Endothelial cell of umbilical vein (primary cell): ENCODE results near the gene PDE7B. TPM values are rescaled to one million over a fixed set of nuclear protein-coding genes. Genes with fewer than 3 reads are reported as not detected.

Experiments used
- BruUV-seq: library from RNA; stranded (reverse); fragments of 400-500 nt; replicated peaks from 2 replicates; lab custom pipeline; 2021; lab: Mats Ljungman, UMichigan
- CTCF ChIA-PET: fragments of 300-600, 350-600 bp; sonication (Branson Sonifier 250); formaldehyde crosslinking; loops from one replicate; lab custom pipeline; 2021; ENCODE audit warnings: antibody characterized with exemption, inconsistent platforms; lab: Charles Lee
- POLR2A ChIA-PET: fragments of 300-600, 350-600 bp; sonication (Branson Sonifier 250); formaldehyde crosslinking; loops from one replicate; lab custom pipeline; 2021; ENCODE audit warnings: antibody characterized with exemption, inconsistent platforms; lab: Charles Lee
- DNase-seq: peaks from one replicate; pipeline ENCODE4 v3.0.0-alpha.2; 2011; ENCODE audit warnings: low read depth, low spot score
- FAIRE-seq: peaks from 2 replicates; lab custom pipeline; 2011; peaks lifted over from hg19 to GRCh38; lab: Jason Lieb, UNC
- H2AFZ ChIP-seq: 2 replicates; pipeline ENCODE4 v1.6.0; 2012; ENCODE audit warnings: low read depth, low read length, control low read depth, inconsistent platforms
- H3K27ac ChIP-seq: 2 replicates; pipeline ENCODE4 v1.5.1; 2011; ENCODE audit warnings: low read depth, mild to moderate bottlenecking, control low read depth, low read length, moderate library complexity; ENCODE audit not compliant: insufficient read depth
- H3K27me3 ChIP-seq, 2 experiments: 2 replicates each; pipeline versions ENCODE4 v1.6.0 to v1.6.1; 2011; ENCODE audit warnings: low read length in 2 of 2, mixed read lengths in 1 of 2; ENCODE audit not compliant: control insufficient read depth in 2 of 2, insufficient read depth in 2 of 2
- H3K36me3 ChIP-seq, 2 experiments: 2 replicates in 1 of 2; 3 replicates in 1 of 2; pipeline ENCODE4 v1.5.1; 2011; ENCODE audit warnings: low read length in 2 of 2, mild to moderate bottlenecking in 1 of 2, moderate library complexity in 1 of 2; ENCODE audit not compliant: control insufficient read depth in 2 of 2, insufficient read depth in 2 of 2; ENCODE audit errors: extremely low read depth in 1 of 2
- H3K4me1 ChIP-seq: 3 replicates; pipeline ENCODE4 v1.5.1; 2011; ENCODE audit warnings: mild to moderate bottlenecking, low read length; ENCODE audit not compliant: control insufficient read depth, insufficient read depth; ENCODE audit errors: extremely low read depth
- H3K4me2 ChIP-seq: 2 replicates; pipeline ENCODE4 v1.6.1; 2011; ENCODE audit warnings: low read length, control low read depth, mixed read lengths; ENCODE audit not compliant: insufficient read depth
- H3K4me3 ChIP-seq, 3 experiments: fragments of 200-600 bp in 1 of 3; sonication (generic), shearing (Covaris generic) in 1 of 3; replicated peaks in 1 of 3; 2 replicates each; pipeline ENCODE4 v1.5.1; 2011 to 2016; ENCODE audit warnings: control low read depth in 3 of 3, low read length in 3 of 3, mild to moderate bottlenecking in 2 of 3, inconsistent platforms in 1 of 3, low read depth in 1 of 3, moderate library complexity in 1 of 3; ENCODE audit not compliant: insufficient read depth in 1 of 3
- H3K79me2 ChIP-seq: 2 replicates; pipeline ENCODE4 v1.6.0; 2012; ENCODE audit warnings: low read length, inconsistent platforms; ENCODE audit not compliant: control insufficient read depth, insufficient read depth
- H3K9ac ChIP-seq: replicated peaks from 2 replicates; pipeline ENCODE3; 2011; ENCODE audit warnings: low read length, control low read depth; ENCODE audit not compliant: insufficient read depth; ENCODE audit errors: extremely low read depth
- H3K9me1 ChIP-seq: replicated peaks from 3 replicates; pipeline ENCODE4 v1.6.0; 2011; ENCODE audit warnings: mild to moderate bottlenecking, low read length; ENCODE audit not compliant: control insufficient read depth, insufficient read depth; ENCODE audit errors: extremely low read depth
- H3K9me3 ChIP-seq: replicated peaks from 2 replicates; pipeline ENCODE4 v1.5.1; 2012; ENCODE audit warnings: low read length, inconsistent platforms; ENCODE audit not compliant: control insufficient read depth, insufficient read depth
- H4K20me1 ChIP-seq: replicated peaks from 2 replicates; pipeline ENCODE3; 2011; ENCODE audit warnings: mild to moderate bottlenecking, low read length; ENCODE audit not compliant: control insufficient read depth, insufficient read depth; ENCODE audit errors: extremely low read depth
- FOS ChIP-seq: IDR thresholded peaks from 2 replicates; pipeline ENCODE4 v1.6.1; 2011; ENCODE audit warnings: mild to moderate bottlenecking, low read length, moderate library complexity, borderline replicate concordance; ENCODE audit not compliant: insufficient read depth
- GATA2 ChIP-seq: IDR thresholded peaks from 2 replicates; pipeline ENCODE4 v1.7.0; 2011; ENCODE audit warnings: low read depth, mild to moderate bottlenecking, moderate library complexity, mixed read lengths, low read length; ENCODE audit not compliant: insufficient read length, insufficient read depth
- JUN ChIP-seq: IDR thresholded peaks from 2 replicates; pipeline ENCODE4 v1.6.1; 2011; ENCODE audit warnings: borderline replicate concordance, low read depth; ENCODE audit not compliant: insufficient read length, insufficient read depth
- MYC ChIP-seq: IDR thresholded peaks from one replicate; pipeline ENCODE4 v1.6.1; 2011; ENCODE audit warnings: mild to moderate bottlenecking, low read depth, low read length
- POLR2A ChIP-seq: IDR thresholded peaks from 2 replicates; pipeline ENCODE4 v1.6.1; 2012; ENCODE audit warnings: low read depth, mild to moderate bottlenecking, control low read depth, low read length
- dilution Hi-C: fragments of 300-500 bp; cut with MboI; formaldehyde crosslinking; loops from one replicate; pipeline ENCODE4 v1.15.0; 2019; ENCODE audit warnings: low sequenced_read_pairs; ENCODE audit not compliant: extremely low pct_ligation_motif_present
- intact Hi-C: fragments of 100-400 bp; cut with micrococcal nuclease; formaldehyde crosslinking; loops from one replicate; pipeline ENCODE4 v1.10.0; 2022
- polyA plus RNA-seq, 4 experiments: library from polyadenylated mRNA; depleted of rRNA in 3 of 4; stranded (reverse) in 3 of 4; unstranded in 1 of 4; fragments of >200 nt; gene quantifications; 2 replicates each; pipeline versions ENCODE4 v1.2.1 to v1.2.3, GENCODE V29; 2011 to 2012; ENCODE audit warnings: missing spikeins in 1 of 4
- total RNA-seq: library from RNA; stranded (reverse); gene quantifications from 2 replicates; pipeline ENCODE4 v1.2.3, GENCODE V29; 2021
- TF ChIP-seq, protein P1 (sequence below), 2 donors: IDR thresholded peaks; 1 replicate in 1 of 2; 2 replicates in 1 of 2; pipeline ENCODE4 v1.5.1; 2011; ENCODE audit warnings: low read length in 2 of 2, mild to moderate bottlenecking in 2 of 2, moderate library complexity in 2 of 2, control low read depth in 1 of 2, inconsistent platforms in 1 of 2, low read depth in 1 of 2; ENCODE audit not compliant: insufficient read depth in 1 of 2; ENCODE audit errors: extremely low read depth in 1 of 2
- TF ChIP-seq, protein P2 (sequence below): IDR thresholded peaks from 2 replicates; pipeline ENCODE4 v1.6.1; 2011; ENCODE audit not compliant: insufficient read depth, insufficient read length

Gene PDE7B
- total and polyA plus RNA-seq, 2 donors (not counting 3 experiments of a cell fraction or from before 2014, with no cell fraction given) = 20.6 to 25.1 TPM

DNA sequence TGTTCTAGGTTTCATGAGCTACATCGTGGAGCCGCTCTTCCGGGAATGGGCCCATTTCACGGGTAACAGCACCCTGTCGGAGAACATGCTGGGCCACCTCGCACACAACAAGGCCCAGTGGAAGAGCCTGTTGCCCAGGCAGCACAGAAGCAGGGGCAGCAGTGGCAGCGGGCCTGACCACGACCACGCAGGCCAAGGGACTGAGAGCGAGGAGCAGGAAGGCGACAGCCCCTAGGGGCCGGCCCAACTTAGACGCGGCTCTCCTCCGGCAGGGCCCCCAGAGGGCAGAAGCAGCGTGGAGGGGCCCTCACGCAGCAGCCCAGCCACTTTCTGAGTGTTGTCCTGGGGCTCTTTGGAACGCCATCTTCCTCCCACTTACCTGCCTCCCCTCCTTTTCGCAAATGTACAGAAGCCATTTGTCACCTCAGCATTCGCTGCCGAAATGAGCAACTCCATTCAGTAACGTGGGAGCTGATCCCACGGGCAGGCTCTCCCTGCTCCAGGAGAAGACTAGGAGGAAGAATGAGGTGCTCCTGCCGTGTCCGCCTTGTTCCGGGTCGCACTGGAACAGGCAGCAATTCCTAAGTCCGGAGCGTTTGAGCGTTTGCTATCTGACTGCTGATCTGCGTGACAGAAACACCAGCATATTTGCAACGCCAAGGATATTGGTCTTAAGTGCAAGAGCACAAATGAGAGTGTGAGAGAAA is 340.3 kb downstream of the PDE7B start:
- no peak for FAIRE-seq
- Histone ChIP-seq H2AFZ (no peak overlapping the region), H3K27me3 (no peaks in the 10 kb centered on the region), H3K79me2 (no peaks in the 10 kb centered on the region), H3K36me3 (peaks cover 10 to 28% of the 10 kb centered on the region in 2 experiments), H3K9me3 (no peaks in the 10 kb centered on the region), H3K4me1 (no peaks in the 10 kb centered on the region), H3K4me3 (no peak overlapping the region), H4K20me1 (no peaks in the 10 kb centered on the region), H3K4me2 (no peak overlapping the region), H3K9me1 (no peaks in the 10 kb centered on the region), H3K9ac (no peak overlapping the region), H3K27ac (no peak overlapping the region)
- dilution Hi-C loops = no loop called here
- TF ChIP-seq, protein P1, sequence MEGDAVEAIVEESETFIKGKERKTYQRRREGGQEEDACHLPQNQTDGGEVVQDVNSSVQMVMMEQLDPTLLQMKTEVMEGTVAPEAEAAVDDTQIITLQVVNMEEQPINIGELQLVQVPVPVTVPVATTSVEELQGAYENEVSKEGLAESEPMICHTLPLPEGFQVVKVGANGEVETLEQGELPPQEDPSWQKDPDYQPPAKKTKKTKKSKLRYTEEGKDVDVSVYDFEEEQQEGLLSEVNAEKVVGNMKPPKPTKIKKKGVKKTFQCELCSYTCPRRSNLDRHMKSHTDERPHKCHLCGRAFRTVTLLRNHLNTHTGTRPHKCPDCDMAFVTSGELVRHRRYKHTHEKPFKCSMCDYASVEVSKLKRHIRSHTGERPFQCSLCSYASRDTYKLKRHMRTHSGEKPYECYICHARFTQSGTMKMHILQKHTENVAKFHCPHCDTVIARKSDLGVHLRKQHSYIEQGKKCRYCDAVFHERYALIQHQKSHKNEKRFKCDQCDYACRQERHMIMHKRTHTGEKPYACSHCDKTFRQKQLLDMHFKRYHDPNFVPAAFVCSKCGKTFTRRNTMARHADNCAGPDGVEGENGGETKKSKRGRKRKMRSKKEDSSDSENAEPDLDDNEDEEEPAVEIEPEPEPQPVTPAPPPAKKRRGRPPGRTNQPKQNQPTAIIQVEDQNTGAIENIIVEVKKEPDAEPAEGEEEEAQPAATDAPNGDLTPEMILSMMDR (IDR thresholded peaks at IDR 0.05; ENCODE audit: extremely low read depth in 1 of 2, insufficient read depth in 1 of 2, low read depth in 1 of 2, low read length in 2 of 2) = no peak
- TF ChIP-seq FOS = no peak
- no peak for TF ChIP-seq POLR2A
- no peak for TF ChIP-seq JUN
- TF ChIP-seq GATA2 = no peak
- no peak for TF ChIP-seq MYC
- TF ChIP-seq, protein P2, sequence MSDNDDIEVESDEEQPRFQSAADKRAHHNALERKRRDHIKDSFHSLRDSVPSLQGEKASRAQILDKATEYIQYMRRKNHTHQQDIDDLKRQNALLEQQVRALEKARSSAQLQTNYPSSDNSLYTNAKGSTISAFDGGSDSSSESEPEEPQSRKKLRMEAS = no peak
- no peak for DNase-seq
- ChIA-PET POLR2A (no interaction called here), CTCF (no interaction called here)
- intact Hi-C loops = no loop called here
- BruUV-seq = no TSS peak
